ENCODE data around the gene NFIB. TPM values are rescaled to one million over a fixed set of nuclear protein-coding genes. Genes with fewer than 3 reads are reported as not detected.

Gene NFIB
- total and polyA plus RNA-seq, 5 donors = 22.5 to 143 (median 134) TPM

DNA sequence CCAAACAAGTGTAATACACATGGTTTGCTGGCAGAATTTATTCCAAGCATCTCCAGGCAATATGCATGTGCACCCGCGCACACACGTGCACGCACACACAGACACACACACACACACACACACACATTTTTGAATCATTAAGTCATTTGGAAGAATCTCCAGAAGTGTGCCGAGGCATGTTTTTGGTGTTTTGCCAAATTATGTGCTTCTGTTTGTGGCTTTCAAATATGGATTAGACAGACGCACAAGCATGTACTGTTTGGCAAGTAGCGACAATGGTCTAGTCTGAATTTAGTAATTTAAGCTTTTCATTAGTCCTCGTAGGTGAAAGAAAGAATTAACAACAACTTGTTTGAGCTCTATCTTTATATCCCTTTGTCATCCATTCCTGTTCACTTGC is 36.7 kb downstream of the NFIB start:
- ATAC-seq (peak; percentile 15 to 38), DNase-seq (peak in 2 of 3 donors; percentile 50 to 65)
- peaks cover 18% of the 10 kb centered on the region for H3K4me1 ChIP-seq (ENCODE audit: control insufficient read depth, insufficient read depth, low read length)
- H3K27ac ChIP-seq (ENCODE audit: low read length) = no peak overlapping the region
- 10% methylated on average over 8 of the region's 8 CpGs for WGBS
- no peaks in the 10 kb centered on the region for H3K27me3 ChIP-seq (ENCODE audit: control insufficient read depth, insufficient read depth)
- intact Hi-C loops (cut with DNase I) = no loop called here
- H3K9me3 ChIP-seq (ENCODE audit: control insufficient read depth, low read length) = no peaks in the 10 kb centered on the region
- no peak overlapping the region for H3K4me3 ChIP-seq (ENCODE audit: low read length)

DNA sequence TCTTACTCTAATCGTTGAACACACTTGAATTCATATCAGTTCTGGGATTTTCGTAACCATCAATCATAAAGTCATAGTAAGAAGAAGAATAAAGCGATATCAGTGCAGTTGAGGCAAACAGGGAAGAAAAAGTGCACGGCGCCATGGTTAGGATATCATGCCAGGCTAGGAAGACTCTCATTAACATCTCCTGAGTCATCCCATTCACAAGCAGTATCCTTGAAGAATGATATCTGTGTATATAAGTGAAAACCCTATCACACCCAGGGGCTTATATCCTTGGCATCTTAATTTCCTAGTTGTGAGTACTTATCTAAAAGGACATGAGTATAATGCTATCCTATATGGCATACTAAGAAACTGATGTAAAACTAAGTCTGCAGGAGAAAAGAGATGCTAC is 38.6 kb downstream of the NFIB start:
- H3K27ac ChIP-seq (ENCODE audit: low read length) = no peak overlapping the region
- WGBS = 66% methylated on average over 5 of the region's 5 CpGs
- H3K9me3 ChIP-seq (ENCODE audit: control insufficient read depth, low read length) = no peaks in the 10 kb centered on the region
- intact Hi-C loops (cut with DNase I) = no loop called here
- DNase-seq (no peak), ATAC-seq (no peak)
- H3K4me3 ChIP-seq (ENCODE audit: low read length) = no peak overlapping the region
- no peaks in the 10 kb centered on the region for H3K27me3 ChIP-seq (ENCODE audit: control insufficient read depth, insufficient read depth)
- H3K4me1 ChIP-seq (ENCODE audit: control insufficient read depth, insufficient read depth, low read length) = peaks cover 23% of the 10 kb centered on the region

GRCh38 chr9:14273696-14274121 is 40.2 kb downstream of the NFIB start:
- ATAC-seq (peak in 1 of 2 donors; percentile 41), DNase-seq (no peak)
- Histone ChIP-seq H3K9me3 (ENCODE audit: control insufficient read depth, low read length) (no peaks in the 10 kb centered on the region), H3K4me3 (ENCODE audit: low read length) (peak overlapping the region; percentile 19), H3K27me3 (ENCODE audit: control insufficient read depth, insufficient read depth) (no peaks in the 10 kb centered on the region), H3K27ac (ENCODE audit: low read length) (peak overlapping the region; percentile 75), H3K4me1 (ENCODE audit: control insufficient read depth, insufficient read depth, low read length) (peaks cover 22% of the 10 kb centered on the region)
- WGBS = 8% methylated on average over 4 of the region's 4 CpGs
- intact Hi-C loops (cut with DNase I) = loop anchor here in 1 of 4 donors (5.0 kb wide), 1 partner anchor 39 kb away; the partner anchor contains the start of gene NFIB

- intact Hi-C loops (cut with DNase I) = loop anchor here in 1 of 4 donors (5.0 kb wide), 1 partner anchor 39 kb away; the partner anchor contains the start of gene NFIB
- 22% methylated on average over 7 of the region's 7 CpGs for WGBS
- peaks cover 16% of the 10 kb centered on the region for H3K4me1 ChIP-seq (ENCODE audit: control insufficient read depth, insufficient read depth, low read length)
- H3K27ac ChIP-seq (ENCODE audit: low read length) = peak overlapping the region; percentile 70
- no peaks in the 10 kb centered on the region for H3K27me3 ChIP-seq (ENCODE audit: control insufficient read depth, insufficient read depth)
- no peaks in the 10 kb centered on the region for H3K9me3 ChIP-seq (ENCODE audit: control insufficient read depth, low read length)
- peak overlapping the region; percentile 16 for H3K4me3 ChIP-seq (ENCODE audit: low read length)
- DNase-seq (no peak), ATAC-seq (no peak)
These were observed 40.9 kb downstream of the NFIB start for GRCh38 chr9:14272927-14273528.

- Histone ChIP-seq H3K4me3 (ENCODE audit: low read length) (no peak overlapping the region), H3K27me3 (ENCODE audit: control insufficient read depth, insufficient read depth) (no peaks in the 10 kb centered on the region), H3K4me1 (ENCODE audit: control insufficient read depth, insufficient read depth, low read length) (peaks cover 13% of the 10 kb centered on the region), H3K9me3 (ENCODE audit: control insufficient read depth, low read length) (no peaks in the 10 kb centered on the region), H3K27ac (ENCODE audit: low read length) (no peak overlapping the region)
- DNase-seq (peak; percentile 68 to 85 (median 85)), ATAC-seq (peak; percentile 59 to 75)
- WGBS = 12% methylated on average over 7 of the region's 7 CpGs
- intact Hi-C loops (cut with DNase I) = loop anchor here in 1 of 4 donors (5.0 kb wide), 1 partner anchor 41 kb away; the partner anchor contains the start of gene NFIB
These were observed 42.8 kb downstream of the NFIB start for GRCh38 chr9:14271093-14271673.

DNA sequence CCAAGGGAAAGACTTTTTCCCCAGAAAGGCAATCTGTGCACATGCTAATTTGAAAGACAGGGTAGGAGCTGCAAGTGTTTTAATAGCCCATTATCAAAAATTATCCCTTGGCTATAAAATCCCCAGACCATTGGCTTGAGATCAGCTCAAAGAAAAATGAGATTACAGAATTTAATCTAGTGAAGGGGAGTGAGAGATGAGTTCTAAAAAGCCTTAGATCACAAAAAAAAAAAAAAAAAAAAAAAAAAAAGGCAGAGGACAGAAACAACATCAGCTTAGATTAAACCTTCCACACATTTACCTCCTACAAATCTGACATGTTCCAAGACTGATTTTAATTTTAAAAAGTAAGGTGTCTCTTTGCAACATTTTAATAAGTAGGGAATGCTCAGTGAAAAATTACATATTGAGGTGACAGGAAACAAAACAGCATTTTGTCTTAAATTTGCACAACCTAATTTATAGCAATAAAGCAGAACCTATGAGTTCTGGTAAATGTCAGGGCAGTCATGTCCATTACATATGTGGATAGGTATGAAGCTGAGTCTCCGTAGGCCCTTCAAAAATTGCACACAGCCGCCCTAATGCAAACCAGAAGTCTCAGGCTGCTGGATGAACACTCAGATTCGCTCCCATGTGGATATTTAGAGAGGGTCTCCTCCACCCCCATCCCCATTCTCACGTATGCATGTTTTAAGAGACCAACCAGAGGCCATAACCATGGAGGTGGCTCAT is 43.4 kb downstream of the NFIB start:
- intact Hi-C loops (cut with DNase I) = loop anchor here in 1 of 4 donors (5.0 kb wide), 1 partner anchor 42 kb away; the partner anchor contains the start of gene NFIB
- 42% methylated on average over 4 of the region's 4 CpGs for WGBS
- no peak overlapping the region for H3K4me3 ChIP-seq (ENCODE audit: low read length)
- no peak overlapping the region for H3K27ac ChIP-seq (ENCODE audit: low read length)
- H3K9me3 ChIP-seq (ENCODE audit: control insufficient read depth, low read length) = no peaks in the 10 kb centered on the region
- no peaks in the 10 kb centered on the region for H3K27me3 ChIP-seq (ENCODE audit: control insufficient read depth, insufficient read depth)
- DNase-seq (no peak), ATAC-seq (no peak)
- peaks cover 16% of the 10 kb centered on the region for H3K4me1 ChIP-seq (ENCODE audit: control insufficient read depth, insufficient read depth, low read length)

GRCh38 chr9:14269916-14270315 is 44.0 kb downstream of the NFIB start:
- intact Hi-C loops (cut with DNase I) = loop anchor here in 1 of 4 donors (5.0 kb wide), 1 partner anchor 42 kb away; the partner anchor contains the start of gene NFIB
- Histone ChIP-seq H3K27ac (ENCODE audit: low read length) (no peak overlapping the region), H3K4me3 (ENCODE audit: low read length) (no peak overlapping the region), H3K4me1 (ENCODE audit: control insufficient read depth, insufficient read depth, low read length) (peaks cover 14% of the 10 kb centered on the region), H3K27me3 (ENCODE audit: control insufficient read depth, insufficient read depth) (no peaks in the 10 kb centered on the region), H3K9me3 (ENCODE audit: control insufficient read depth, low read length) (no peaks in the 10 kb centered on the region)
- no peak for ATAC-seq
- no peak for DNase-seq

DNA sequence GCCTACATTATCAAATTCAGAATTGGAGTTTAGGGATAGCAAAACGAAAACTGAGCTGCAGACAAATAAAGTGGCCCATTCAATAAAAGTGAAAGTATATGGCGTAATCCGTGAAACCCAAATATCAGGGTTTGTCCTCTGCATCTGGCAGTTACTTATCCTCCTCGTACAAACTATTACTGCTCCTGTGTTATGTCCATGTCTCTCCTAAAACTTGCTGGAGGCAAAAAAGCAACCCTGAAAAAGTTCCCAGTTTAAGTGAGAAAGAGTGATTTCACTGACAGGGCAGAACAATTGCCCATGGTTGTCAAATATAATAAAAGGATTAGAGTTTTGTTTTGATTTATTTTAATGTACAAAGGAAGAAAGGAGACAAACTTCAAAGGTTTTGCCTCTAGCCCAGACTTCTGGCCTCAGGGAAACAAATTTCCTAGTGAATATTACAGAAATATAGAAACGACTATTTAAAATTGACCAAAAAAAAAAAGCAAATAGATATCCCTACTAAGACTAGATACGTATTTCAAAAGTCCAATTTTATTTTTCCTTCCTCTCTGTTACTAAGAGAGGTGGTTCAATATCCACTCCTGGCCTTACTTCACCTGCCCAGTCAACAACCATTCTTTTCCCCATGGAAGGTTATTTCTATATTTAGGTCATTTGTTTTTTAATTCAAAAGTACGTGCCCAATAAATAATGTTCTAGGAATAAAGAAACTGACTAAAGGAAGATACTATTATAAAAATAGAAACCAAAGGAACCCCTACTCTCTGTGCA is 50.0 kb downstream of the NFIB start:
- DNase-seq (no peak), ATAC-seq (peak in 1 of 2 donors; percentile 33)
- no peaks in the 10 kb centered on the region for H3K9me3 ChIP-seq (ENCODE audit: control insufficient read depth, low read length)
- H3K27ac ChIP-seq (ENCODE audit: low read length) = no peak overlapping the region
- intact Hi-C loops (cut with DNase I) = no loop called here
- H3K4me3 ChIP-seq (ENCODE audit: low read length) = no peak overlapping the region
- no peaks in the 10 kb centered on the region for H3K27me3 ChIP-seq (ENCODE audit: control insufficient read depth, insufficient read depth)
- H3K4me1 ChIP-seq (ENCODE audit: control insufficient read depth, insufficient read depth, low read length) = peaks cover 12% of the 10 kb centered on the region
- 41% methylated on average over 7 of the region's 7 CpGs for WGBS

GRCh38 chr9:14262827-14263226 is 51.1 kb downstream of the NFIB start:
- no peak overlapping the region for H3K27ac ChIP-seq (ENCODE audit: low read length)
- intact Hi-C loops (cut with DNase I) = no loop called here

GRCh38 chr9:14261616-14262015 is 52.3 kb downstream of the NFIB start:
- intact Hi-C loops (cut with DNase I) = no loop called here
- no peak overlapping the region for H3K27ac ChIP-seq (ENCODE audit: low read length)

More at GRCh38 chr9:14262827-14263226, 51.1 kb downstream of the NFIB start:
- Histone ChIP-seq H3K4me3 (ENCODE audit: low read length) (no peak overlapping the region), H3K4me1 (ENCODE audit: control insufficient read depth, insufficient read depth, low read length) (peaks cover 14% of the 10 kb centered on the region), H3K27me3 (ENCODE audit: control insufficient read depth, insufficient read depth) (no peaks in the 10 kb centered on the region), H3K9me3 (ENCODE audit: control insufficient read depth, low read length) (no peaks in the 10 kb centered on the region)
- WGBS = 56% methylated on average over 2 of the region's 2 CpGs
- DNase-seq (no peak), ATAC-seq (no peak)

More at GRCh38 chr9:14261616-14262015, 52.3 kb downstream of the NFIB start:
- ATAC-seq = no peak
- no peaks in the 10 kb centered on the region for H3K9me3 ChIP-seq (ENCODE audit: control insufficient read depth, low read length)
- 17% methylated on average over 2 of the region's 2 CpGs for WGBS
- H3K27me3 ChIP-seq (ENCODE audit: control insufficient read depth, insufficient read depth) = no peaks in the 10 kb centered on the region
- H3K4me3 ChIP-seq (ENCODE audit: low read length) = no peak overlapping the region
- DNase-seq = no peak
- H3K4me1 ChIP-seq (ENCODE audit: control insufficient read depth, insufficient read depth, low read length) = peaks cover 16% of the 10 kb centered on the region
